K562 (cell line): ENCODE results near the gene ACADSB.

Source experiments
- EP300 ChIP-seq: IDR thresholded peaks from 2 replicates; pipeline ENCODE4 v1.6.1; 2012; ENCODE audit warnings: low read length, improper control_type of control experiment
- HLTF ChIP-seq: fragments of 450-650 bp; IDR thresholded peaks from 2 replicates; pipeline ENCODE4 v1.6.1; 2016
- POU5F1 ChIP-seq: fragments of 150-350 bp; IDR thresholded peaks from 2 replicates; pipeline ENCODE4 v1.6.1; 2014; ENCODE audit warnings: borderline replicate concordance, low read length, low read depth, mild to moderate bottlenecking; ENCODE audit not compliant: partially characterized antibody
- RCOR1 ChIP-seq, 2 experiments: IDR thresholded peaks; 2 replicates each; pipeline ENCODE4 v1.6.1; 2012; ENCODE audit warnings: low read depth in 2 of 2, low read length in 2 of 2, borderline replicate concordance in 1 of 2, improper control_type of control experiment in 1 of 2
- TF ChIP-seq, protein P1 (sequence below), 3 experiments: IDR thresholded peaks in 2 of 3; conservative IDR thresholded peaks in 1 of 3; 2 replicates each; pipeline ENCODE4 v1.5.1; 2011 to 2012; ENCODE audit warnings: low read length in 3 of 3, mild to moderate bottlenecking in 3 of 3, control low read depth in 2 of 3, improper control_type of control experiment in 1 of 3, inconsistent platforms in 1 of 3, low read depth in 1 of 3, mixed read lengths in 1 of 3, moderate library complexity in 1 of 3; ENCODE audit not compliant: insufficient read depth in 2 of 3

DNA sequence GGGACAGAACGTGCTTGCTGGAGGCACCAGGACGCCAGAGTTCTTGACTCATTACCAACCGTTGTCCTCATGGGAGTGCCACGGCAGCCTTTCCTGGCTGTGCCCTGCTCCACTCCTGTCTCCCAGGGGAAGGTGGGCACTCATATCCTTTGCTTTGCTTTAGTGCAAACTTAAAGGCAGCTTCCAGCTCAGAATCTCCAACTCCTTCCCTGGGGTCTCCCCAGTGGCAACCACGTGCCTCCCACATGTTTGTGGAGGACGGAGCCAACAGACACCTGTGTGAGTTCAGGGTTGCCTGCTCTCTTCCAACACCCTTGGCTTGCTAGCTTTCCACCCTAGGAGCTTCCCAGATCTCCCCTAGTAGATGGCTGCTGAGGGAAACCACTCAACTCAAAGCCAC is 75.0 kb downstream of the ACADSB start:
- TF ChIP-seq HLTF (no peak), RCOR1 (IDR thresholded peaks at IDR 0.05; ENCODE audit: borderline replicate concordance in 1 of 2, low read depth in 2 of 2, low read length in 2 of 2) (no peak), EP300 (no peak), POU5F1 (no peak)
- TF ChIP-seq, protein P1, sequence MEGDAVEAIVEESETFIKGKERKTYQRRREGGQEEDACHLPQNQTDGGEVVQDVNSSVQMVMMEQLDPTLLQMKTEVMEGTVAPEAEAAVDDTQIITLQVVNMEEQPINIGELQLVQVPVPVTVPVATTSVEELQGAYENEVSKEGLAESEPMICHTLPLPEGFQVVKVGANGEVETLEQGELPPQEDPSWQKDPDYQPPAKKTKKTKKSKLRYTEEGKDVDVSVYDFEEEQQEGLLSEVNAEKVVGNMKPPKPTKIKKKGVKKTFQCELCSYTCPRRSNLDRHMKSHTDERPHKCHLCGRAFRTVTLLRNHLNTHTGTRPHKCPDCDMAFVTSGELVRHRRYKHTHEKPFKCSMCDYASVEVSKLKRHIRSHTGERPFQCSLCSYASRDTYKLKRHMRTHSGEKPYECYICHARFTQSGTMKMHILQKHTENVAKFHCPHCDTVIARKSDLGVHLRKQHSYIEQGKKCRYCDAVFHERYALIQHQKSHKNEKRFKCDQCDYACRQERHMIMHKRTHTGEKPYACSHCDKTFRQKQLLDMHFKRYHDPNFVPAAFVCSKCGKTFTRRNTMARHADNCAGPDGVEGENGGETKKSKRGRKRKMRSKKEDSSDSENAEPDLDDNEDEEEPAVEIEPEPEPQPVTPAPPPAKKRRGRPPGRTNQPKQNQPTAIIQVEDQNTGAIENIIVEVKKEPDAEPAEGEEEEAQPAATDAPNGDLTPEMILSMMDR (IDR thresholded peaks at IDR 0.05 in 2 of 3, conservative IDR thresholded peaks at IDR 0.05 in 1 of 3; ENCODE audit: insufficient read depth in 2 of 3, low read depth in 1 of 3, low read length in 3 of 3) = no peak
